HG03469 (cell line): Measurements from ENCODE around the gene CCDC57.
"Not testable (repeated sequence)": the region's sequence is repeated elsewhere in the genome, so short reads cannot be mapped to it uniquely, and the experiment has no call there.

ENCODE experiments used
- ATAC-seq: cut with Tn5 transposase; IDR thresholded peaks from one replicate; pipeline ENCODE4 v1.9.1; 2021; ENCODE audit warnings: mild to moderate bottlenecking, moderate library complexity, moderate number of reproducible peaks; ENCODE audit not compliant: unreplicated experiment

CCDC57 gene

DNA sequence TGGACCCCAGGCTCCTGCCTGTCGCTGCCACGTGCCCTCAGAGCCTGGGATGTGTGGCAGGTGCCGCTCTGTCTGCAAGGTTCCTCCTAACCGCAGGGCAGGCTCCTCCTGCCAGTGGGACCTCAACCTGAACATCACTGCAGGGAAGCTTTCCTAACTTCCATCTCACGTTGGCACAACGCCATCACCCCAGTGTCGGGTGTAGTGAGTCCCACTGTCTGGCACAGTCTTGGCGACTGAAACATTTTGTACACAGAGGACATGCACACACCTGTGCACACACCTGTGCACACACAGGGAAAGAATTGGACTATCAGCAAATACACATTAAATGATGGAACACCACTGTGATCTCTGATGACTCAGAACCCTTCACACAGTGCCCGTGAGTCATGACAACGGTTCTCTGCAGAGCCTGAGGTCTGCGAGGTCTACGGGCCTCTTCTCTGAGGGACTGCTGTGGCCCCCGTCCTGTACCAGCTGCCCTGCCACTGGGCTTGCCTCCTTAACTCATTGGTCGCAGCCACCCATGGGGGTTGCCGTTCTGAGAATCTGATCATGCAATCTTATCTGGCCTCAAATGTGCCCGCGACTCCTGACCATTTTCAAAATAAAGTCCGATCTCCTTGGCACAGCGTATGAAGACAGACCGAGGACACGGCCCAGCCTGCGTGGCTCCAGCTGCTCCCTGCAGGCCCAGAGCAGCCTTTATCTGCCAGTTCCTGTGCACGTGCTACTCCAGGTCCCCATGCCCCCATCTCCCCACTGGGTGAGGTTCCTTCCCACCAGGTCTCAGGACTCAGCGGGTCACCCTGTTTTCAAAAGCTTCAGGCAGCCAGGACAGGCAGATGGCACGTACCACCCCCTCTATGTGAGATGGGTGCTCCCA lies 7.6 kb downstream of the CCDC57 start:
- no peak for ATAC-seq

GRCh38 chr17:82203920-82204319 lies 8.7 kb downstream of the CCDC57 start:
- ATAC-seq, result no peak

- ATAC-seq, result no peak
Observed at GRCh38 chr17:82202981-82203380, 9.7 kb downstream of the CCDC57 start.

- no peak for ATAC-seq
Observed at GRCh38 chr17:82201498-82201910, 11.1 kb downstream of the CCDC57 start.

DNA sequence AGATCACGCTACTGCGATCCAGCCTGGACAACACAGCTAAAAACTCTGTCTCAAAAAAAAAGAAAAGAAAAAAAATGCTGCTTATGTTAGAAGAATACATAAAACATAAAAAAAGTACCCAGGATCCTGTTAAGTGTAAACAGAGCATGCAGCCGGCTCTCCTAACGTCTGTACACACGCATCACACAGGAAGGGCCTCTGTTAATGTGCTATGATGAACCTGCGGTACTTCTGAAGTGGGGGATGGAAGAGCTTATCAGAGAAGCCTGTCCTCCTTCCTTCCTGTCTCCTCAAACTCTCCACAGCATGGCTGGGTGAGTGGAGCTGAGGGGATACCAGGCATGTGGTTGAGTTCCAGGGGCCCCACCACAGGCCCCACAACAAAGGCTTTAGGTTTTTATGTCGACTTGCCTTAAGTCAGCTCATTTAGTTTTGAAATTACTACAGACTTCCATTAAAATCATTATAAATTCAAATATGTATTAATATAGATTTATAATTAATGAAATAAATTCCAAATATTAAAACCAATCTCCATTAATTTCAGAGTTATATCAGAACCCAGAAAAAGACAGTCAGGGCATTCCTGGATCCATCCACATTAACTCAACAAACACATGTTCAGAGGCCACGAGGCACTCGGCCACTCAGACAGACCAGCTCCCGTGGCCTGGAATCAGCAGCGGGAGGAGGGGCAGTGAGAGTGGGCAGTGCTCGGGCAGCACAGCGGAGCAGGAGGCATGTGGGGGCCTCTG lies 11.7 kb downstream of the CCDC57 start:
- ATAC-seq, result no peak

- ATAC-seq, result no peak
Observed at GRCh38 chr17:82200135-82200534, 12.5 kb downstream of the CCDC57 start.

GRCh38 chr17:82199496-82199895 lies 13.1 kb downstream of the CCDC57 start:
- no peak for ATAC-seq

GRCh38 chr17:82198092-82198491 lies 14.6 kb downstream of the CCDC57 start:
- ATAC-seq, result no peak

- ATAC-seq, result no peak
Observed at GRCh38 chr17:82195675-82196672, 16.7 kb downstream of the CCDC57 start.

GRCh38 chr17:82194765-82195164 lies 17.9 kb downstream of the CCDC57 start:
- no peak for ATAC-seq

DNA sequence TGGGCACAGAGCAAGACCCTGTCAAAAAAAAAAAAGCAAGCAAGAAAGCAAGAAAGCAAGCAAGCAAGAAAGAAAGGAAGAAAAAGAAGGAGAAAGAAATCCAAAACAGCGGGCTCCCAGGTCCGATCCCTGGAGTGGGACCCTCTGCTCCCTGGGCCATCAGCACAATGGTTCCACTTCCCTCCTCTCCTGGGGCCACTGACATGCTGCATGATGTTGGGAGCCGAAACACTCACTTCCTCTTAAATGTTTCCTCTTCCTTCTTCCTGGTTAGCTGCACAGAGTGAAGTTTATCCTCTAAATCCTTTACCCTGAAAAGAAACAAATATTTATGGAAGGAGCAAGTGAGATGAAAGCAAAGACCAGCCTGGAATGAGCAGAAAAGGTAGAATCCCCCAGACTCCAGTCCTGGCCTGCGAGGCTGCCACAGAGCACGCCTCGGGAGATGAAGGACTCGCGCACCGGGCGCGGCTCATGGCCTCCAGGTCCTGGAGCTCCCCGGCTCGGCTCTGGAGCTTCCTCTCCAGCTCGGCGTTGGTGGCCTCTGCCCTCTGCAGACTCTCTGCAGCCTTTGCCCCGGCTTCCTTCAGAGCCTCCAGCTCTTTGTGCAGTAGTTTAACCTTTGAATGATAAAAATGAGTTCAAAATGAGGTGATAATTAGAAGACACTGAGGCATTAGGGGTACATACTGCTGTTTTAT lies 19.0 kb downstream of the CCDC57 start:
- ATAC-seq, result no peak

DNA sequence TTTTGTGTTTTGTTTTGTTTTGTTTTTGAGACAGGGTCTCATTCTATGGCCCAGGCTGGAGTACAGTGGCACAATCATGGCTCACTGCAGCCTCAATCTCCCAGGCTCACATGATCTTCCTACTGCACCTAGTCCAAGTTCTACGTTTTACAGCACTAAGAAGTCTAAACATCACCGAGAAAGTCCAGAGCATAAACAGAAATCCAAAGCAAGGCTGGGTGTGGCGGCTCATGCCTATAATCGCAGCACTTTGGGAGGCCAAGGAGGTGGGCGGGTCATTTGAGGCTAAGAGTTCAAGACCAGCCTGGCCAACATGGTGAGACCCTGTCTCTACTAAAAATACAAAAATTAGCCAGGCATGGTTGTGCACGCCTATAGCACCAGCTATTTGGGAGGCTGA lies 19.6 kb downstream of the CCDC57 start:
- not testable (repeated sequence) for ATAC-seq

DNA sequence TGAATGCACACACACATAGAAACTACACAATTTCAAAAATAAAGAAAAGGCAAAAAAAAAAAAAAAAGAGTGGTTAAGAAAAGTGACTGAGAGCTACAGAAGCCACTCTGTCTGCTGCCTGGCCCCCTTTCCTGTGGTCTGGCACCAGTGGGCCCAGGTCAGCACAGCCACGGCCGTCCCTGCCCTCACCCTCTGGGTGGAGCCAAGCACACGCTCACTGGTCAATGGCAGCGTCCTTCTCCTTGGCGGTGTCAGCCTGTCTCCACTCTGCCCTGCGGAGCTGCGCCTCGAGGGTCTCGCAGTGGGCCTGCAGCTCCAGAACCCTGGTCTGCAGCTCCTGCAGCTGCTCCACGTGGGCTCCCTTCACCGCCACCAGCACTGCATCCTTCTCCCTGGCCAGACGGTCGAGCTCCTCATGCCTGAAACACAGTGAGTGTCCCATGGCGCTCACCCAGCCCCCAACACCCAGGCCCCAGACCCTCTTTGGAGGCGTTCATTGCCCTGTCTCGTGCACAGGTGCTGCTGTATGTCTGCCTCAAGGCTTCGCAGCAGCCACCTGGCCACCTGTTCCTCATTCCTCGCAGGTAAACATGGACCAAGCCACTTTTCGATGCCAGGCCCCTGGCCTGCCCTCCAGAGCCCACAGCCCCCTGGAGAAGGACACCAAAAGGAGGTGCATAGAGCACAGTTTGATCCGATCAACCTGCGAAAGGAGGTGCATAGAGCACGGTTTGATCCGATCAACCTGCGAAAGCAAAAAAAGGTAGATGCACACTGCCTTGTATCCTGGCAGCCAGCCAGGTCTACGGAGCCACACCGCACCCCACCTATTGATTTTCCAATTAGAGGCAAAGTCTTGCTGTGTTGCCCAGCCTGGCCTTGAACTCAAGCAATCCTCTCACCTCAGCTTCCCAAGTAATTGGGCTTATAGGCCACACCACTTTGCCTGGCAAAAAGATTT lies 24.4 kb downstream of the CCDC57 start:
- no peak for ATAC-seq

DNA sequence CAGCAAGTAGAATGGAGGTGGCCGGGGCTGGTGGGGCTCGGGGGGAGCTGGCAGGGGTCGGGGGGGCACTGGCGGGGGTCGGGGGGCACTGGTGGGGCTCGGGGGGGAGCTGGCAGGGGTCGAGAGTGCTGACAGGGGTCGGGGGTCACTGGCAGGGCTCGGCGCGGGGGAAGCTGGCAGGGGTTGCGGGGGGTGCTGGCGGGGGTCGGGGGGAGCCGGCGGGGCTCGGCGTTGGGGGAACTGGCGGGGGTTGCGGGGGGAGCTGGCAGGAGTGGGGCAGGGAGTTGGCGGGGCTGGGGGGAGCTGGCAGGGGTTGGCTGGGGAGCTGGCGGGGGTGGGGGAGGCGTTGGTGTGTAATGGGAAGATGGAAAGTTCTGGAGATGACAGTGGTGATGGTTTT lies 25.1 kb downstream of the CCDC57 start:
- no peak for ATAC-seq

GRCh38 chr17:82186221-82186620 lies 26.4 kb downstream of the CCDC57 start:
- ATAC-seq, result no peak

DNA sequence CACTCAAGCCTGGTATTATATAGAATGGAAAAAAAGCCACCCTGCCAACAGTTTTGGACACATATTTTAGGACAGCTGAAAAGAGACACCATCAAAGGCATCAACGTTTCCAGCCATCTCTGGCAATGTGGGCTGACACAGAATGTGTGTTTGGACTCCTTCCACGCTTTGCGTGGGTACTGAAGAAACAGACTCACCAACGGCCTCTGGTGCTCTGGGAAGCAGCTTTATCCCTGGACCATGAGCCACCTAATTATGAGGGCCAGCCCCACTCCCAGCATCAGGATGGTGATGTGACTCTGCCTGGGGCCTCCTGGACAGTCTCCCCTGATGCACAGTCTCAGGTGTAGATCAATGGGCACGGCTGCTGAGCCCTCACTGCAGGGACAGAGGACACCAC lies 27.9 kb downstream of the CCDC57 start:
- no peak for ATAC-seq

- ATAC-seq, result no peak
Observed at GRCh38 chr17:82180776-82181528, 31.7 kb downstream of the CCDC57 start.

GRCh38 chr17:82179946-82180475 lies 32.6 kb downstream of the CCDC57 start:
- ATAC-seq, result no peak
